OCI-LY7 (cell line): Measurements from ENCODE around the gene BIK. TPM values are rescaled to one million over a fixed set of nuclear protein-coding genes. Genes with fewer than 3 reads are reported as not detected.

Experiments
- BruUV-seq: library from RNA; stranded (reverse); fragments of 400-500 nt; replicated peaks from 2 replicates; lab custom pipeline; 2021; lab: Mats Ljungman, UMichigan
- CTCF ChIA-PET: fragments of 300-600 bp; sonication (Branson Sonifier 250); formaldehyde crosslinking; loops from one replicate; lab custom pipeline; 2022; ENCODE audit warnings: antibody characterized with exemption; ENCODE audit not compliant: unreplicated experiment; lab: Charles Lee
- POLR2A ChIA-PET: fragments of 300-600 bp; sonication (Branson Sonifier 250); formaldehyde crosslinking; loops from one replicate; lab custom pipeline; 2022; ENCODE audit warnings: antibody characterized with exemption; lab: Charles Lee
- DNase-seq: peaks from one replicate; pipeline ENCODE4 v3.0.0-alpha.2; 2015; ENCODE audit warnings: low spot score
- H2AFZ ChIP-seq: fragments of 200-600 bp; sonication (generic), shearing (Covaris generic); 2 replicates; pipeline ENCODE4 v1.6.1; 2014; ENCODE audit warnings: mild to moderate bottlenecking, antibody characterized with exemption, low read length, moderate library complexity
- H3K27ac ChIP-seq: fragments of 200-600 bp; sonication (generic); 2 replicates; pipeline ENCODE4 v1.5.1; 2014; ENCODE audit warnings: mixed run types, low read depth, mild to moderate bottlenecking, moderate library complexity, low read length, inconsistent platforms; ENCODE audit not compliant: poor library complexity, severe bottlenecking
- H3K36me3 ChIP-seq: fragments of 200-600 bp; sonication (generic); 2 replicates; pipeline ENCODE4 v1.6.1; 2014; ENCODE audit warnings: mild to moderate bottlenecking, antibody characterized with exemption, low read length, moderate library complexity, mixed read lengths; ENCODE audit not compliant: insufficient read depth
- H3K4me1 ChIP-seq: fragments of 200-600 bp; sonication (generic); 2 replicates; pipeline ENCODE4 v1.5.1; 2014; ENCODE audit warnings: mild to moderate bottlenecking, low read length; ENCODE audit not compliant: insufficient read depth, poor library complexity, severe bottlenecking
- H3K4me2 ChIP-seq: fragments of 200-600 bp; sonication (generic); 2 replicates; pipeline ENCODE4 v1.6.1; 2014; ENCODE audit warnings: mild to moderate bottlenecking, low read length
- H3K4me3 ChIP-seq: fragments of 200-600 bp; sonication (generic); 2 replicates; pipeline ENCODE4 v1.5.1; 2014; ENCODE audit warnings: mild to moderate bottlenecking, low read depth, low read length; ENCODE audit not compliant: poor library complexity, severe bottlenecking
- H3K79me2 ChIP-seq: fragments of 200-600 bp; sonication (generic); 2 replicates; pipeline ENCODE4 v1.6.1; 2016; ENCODE audit warnings: low read depth, mild to moderate bottlenecking, low read length, moderate library complexity, mixed read lengths; ENCODE audit not compliant: insufficient read depth
- H3K9me2 ChIP-seq: fragments of 200-600 bp; sonication (generic); 2 replicates; pipeline ENCODE4 v1.6.1; 2016; ENCODE audit warnings: mild to moderate bottlenecking, low read length, mixed read lengths; ENCODE audit not compliant: insufficient read depth
- H3K9me3 ChIP-seq: fragments of 200-600 bp; sonication (generic); 2 replicates; pipeline ENCODE4 v1.6.1; 2014; ENCODE audit warnings: mild to moderate bottlenecking, mixed run types, low read length, mixed read lengths
- H4K20me1 ChIP-seq: fragments of 200-600 bp; sonication (generic); 2 replicates; pipeline ENCODE4 v1.6.1; 2014; ENCODE audit warnings: mild to moderate bottlenecking, antibody characterized with exemption, low read length, moderate library complexity, mixed read lengths; ENCODE audit not compliant: insufficient read depth
- CTCF ChIP-seq: fragments of 200-600 bp; sonication (generic); conservative IDR thresholded peaks from 2 replicates; pipeline ENCODE4 v1.5.1; 2014; ENCODE audit warnings: mild to moderate bottlenecking, antibody characterized with exemption, low read length, moderate library complexity, mixed read lengths
- EZH2phosphoT487 ChIP-seq: fragments of 200-600 bp; sonication (generic); IDR thresholded peaks from 2 replicates; pipeline ENCODE4 v1.6.1; 2018; ENCODE audit warnings: low read depth, borderline replicate concordance, mild to moderate bottlenecking, mixed run types, antibody characterized with exemption, low read length, moderate library complexity, mixed read lengths
- intact Hi-C: fragments of 100-400 bp; cut with micrococcal nuclease; formaldehyde crosslinking; loops from one replicate; pipeline ENCODE4 v1.10.0; 2022; ENCODE audit not compliant: unreplicated experiment
- total RNA-seq, 2 experiments: library from RNA; depleted of rRNA in 1 of 2; stranded (reverse); fragments of >200 nt in 1 of 2; shearing (Covaris generic) in 1 of 2; gene quantifications; 2 replicates each; pipeline ENCODE4 v1.2.3, GENCODE V29; 2014 to 2022

Gene BIK
- total RNA-seq, 2 experiments from 2014 or later = 88.4 to 143 TPM

- no peak for DNase-seq
- intact Hi-C loops = no loop called here
- Histone ChIP-seq H3K9me2 (no peaks in the 10 kb centered on the region), H3K9me3 (no peaks in the 10 kb centered on the region), H3K79me2 (no peaks in the 10 kb centered on the region), H3K4me3 (no peak overlapping the region), H3K4me2 (no peak overlapping the region), H2AFZ (no peak overlapping the region), H4K20me1 (no peaks in the 10 kb centered on the region), H3K27ac (no peak overlapping the region), H3K4me1 (no peaks in the 10 kb centered on the region), H3K36me3 (peaks cover 85% of the 10 kb centered on the region)
- ChIA-PET POLR2A (no interaction called here), CTCF (no interaction called here)
- no peak for TF ChIP-seq CTCF
- no peak for TF ChIP-seq EZH2phosphoT487
- BruUV-seq = no TSS peak
These were observed 64.5 kb downstream of the BIK start for GRCh38 chr22:43174941-43175531.

GRCh38 chr22:43176090-43176489 lies 65.5 kb downstream of the BIK start:
- no peaks in the 10 kb centered on the region for H3K9me3 ChIP-seq
- no peaks in the 10 kb centered on the region for H3K79me2 ChIP-seq
- H4K20me1 ChIP-seq = no peaks in the 10 kb centered on the region
- TF ChIP-seq CTCF (no peak), EZH2phosphoT487 (no peak)
- no peak overlapping the region for H3K27ac ChIP-seq
- intact Hi-C loops = no loop called here
- H2AFZ ChIP-seq = no peak overlapping the region
- H3K4me3 ChIP-seq = no peak overlapping the region
- H3K36me3 ChIP-seq = peaks cover 85% of the 10 kb centered on the region
- no peaks in the 10 kb centered on the region for H3K4me1 ChIP-seq
- ChIA-PET CTCF (no interaction called here), POLR2A (interaction anchor here (0.7 kb wide), 1 partner anchor 1259 kb away, joined by 3 read pairs; no protein-coding TSS in a partner anchor)
- DNase-seq = no peak
- no TSS peak for BruUV-seq
- no peaks in the 10 kb centered on the region for H3K9me2 ChIP-seq
- no peak overlapping the region for H3K4me2 ChIP-seq

GRCh38 chr22:43177479-43177878 lies 66.9 kb downstream of the BIK start:
- H3K36me3 ChIP-seq = peaks cover 85% of the 10 kb centered on the region

More at GRCh38 chr22:43177479-43177878, 66.9 kb downstream of the BIK start:
- ChIA-PET CTCF (no interaction called here), POLR2A (no interaction called here)
- H3K9me3 ChIP-seq = no peaks in the 10 kb centered on the region
- H3K79me2 ChIP-seq = no peaks in the 10 kb centered on the region
- no peak overlapping the region for H2AFZ ChIP-seq
- DNase-seq = no peak
- no TSS peak for BruUV-seq
- H4K20me1 ChIP-seq = no peaks in the 10 kb centered on the region
- TF ChIP-seq CTCF = no peak
- TF ChIP-seq EZH2phosphoT487 = no peak
- H3K4me1 ChIP-seq = no peaks in the 10 kb centered on the region
- intact Hi-C loops = no loop called here
- no peaks in the 10 kb centered on the region for H3K9me2 ChIP-seq
- H3K27ac ChIP-seq = no peak overlapping the region
- H3K4me3 ChIP-seq = no peak overlapping the region
- no peak overlapping the region for H3K4me2 ChIP-seq
